Gastrocnemius medialis (tissue), 4 donors: ENCODE measurements around the gene VDR.

Source experiments
- POLR2A ChIP-seq, 2 donors: fragments of 450-650 bp; IDR thresholded peaks; one replicate each; pipeline ENCODE4 v1.6.1; 2017; ENCODE audit warnings: antibody characterized with exemption in 2 of 2, mild to moderate bottlenecking in 2 of 2, moderate library complexity in 2 of 2
- TF ChIP-seq, protein P1 (sequence below), 5 experiments: fragments of 450-650 bp in 3 of 5; fragments of 200-600 bp in 2 of 5; sonication (generic) in 2 of 5; IDR thresholded peaks in 4 of 5; conservative IDR thresholded peaks in 1 of 5; 1 replicate in 4 of 5; 2 replicates in 1 of 5; pipeline ENCODE4 v1.5.1; 2016 to 2019; ENCODE audit warnings: antibody characterized with exemption in 5 of 5, mild to moderate bottlenecking in 3 of 5, moderate library complexity in 3 of 5

GRCh38 chr12:47794679-47795078 lies 110.1 kb downstream of the VDR start:
- TF ChIP-seq, protein P1, sequence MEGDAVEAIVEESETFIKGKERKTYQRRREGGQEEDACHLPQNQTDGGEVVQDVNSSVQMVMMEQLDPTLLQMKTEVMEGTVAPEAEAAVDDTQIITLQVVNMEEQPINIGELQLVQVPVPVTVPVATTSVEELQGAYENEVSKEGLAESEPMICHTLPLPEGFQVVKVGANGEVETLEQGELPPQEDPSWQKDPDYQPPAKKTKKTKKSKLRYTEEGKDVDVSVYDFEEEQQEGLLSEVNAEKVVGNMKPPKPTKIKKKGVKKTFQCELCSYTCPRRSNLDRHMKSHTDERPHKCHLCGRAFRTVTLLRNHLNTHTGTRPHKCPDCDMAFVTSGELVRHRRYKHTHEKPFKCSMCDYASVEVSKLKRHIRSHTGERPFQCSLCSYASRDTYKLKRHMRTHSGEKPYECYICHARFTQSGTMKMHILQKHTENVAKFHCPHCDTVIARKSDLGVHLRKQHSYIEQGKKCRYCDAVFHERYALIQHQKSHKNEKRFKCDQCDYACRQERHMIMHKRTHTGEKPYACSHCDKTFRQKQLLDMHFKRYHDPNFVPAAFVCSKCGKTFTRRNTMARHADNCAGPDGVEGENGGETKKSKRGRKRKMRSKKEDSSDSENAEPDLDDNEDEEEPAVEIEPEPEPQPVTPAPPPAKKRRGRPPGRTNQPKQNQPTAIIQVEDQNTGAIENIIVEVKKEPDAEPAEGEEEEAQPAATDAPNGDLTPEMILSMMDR (IDR thresholded peaks at IDR 0.05 in 4 of 5, conservative IDR thresholded peaks at IDR 0.05 in 1 of 5) = no peak
- no peak for TF ChIP-seq POLR2A (IDR thresholded peaks at IDR 0.05)
